ENCODE measurements around the gene MPPE1. TPM values are rescaled to one million over a fixed set of nuclear protein-coding genes. Genes with fewer than 3 reads are reported as not detected.

Gene MPPE1
- total and polyA plus RNA-seq, 12 donors, result 18.3 to 45.9 (median 34.1) TPM

DNA sequence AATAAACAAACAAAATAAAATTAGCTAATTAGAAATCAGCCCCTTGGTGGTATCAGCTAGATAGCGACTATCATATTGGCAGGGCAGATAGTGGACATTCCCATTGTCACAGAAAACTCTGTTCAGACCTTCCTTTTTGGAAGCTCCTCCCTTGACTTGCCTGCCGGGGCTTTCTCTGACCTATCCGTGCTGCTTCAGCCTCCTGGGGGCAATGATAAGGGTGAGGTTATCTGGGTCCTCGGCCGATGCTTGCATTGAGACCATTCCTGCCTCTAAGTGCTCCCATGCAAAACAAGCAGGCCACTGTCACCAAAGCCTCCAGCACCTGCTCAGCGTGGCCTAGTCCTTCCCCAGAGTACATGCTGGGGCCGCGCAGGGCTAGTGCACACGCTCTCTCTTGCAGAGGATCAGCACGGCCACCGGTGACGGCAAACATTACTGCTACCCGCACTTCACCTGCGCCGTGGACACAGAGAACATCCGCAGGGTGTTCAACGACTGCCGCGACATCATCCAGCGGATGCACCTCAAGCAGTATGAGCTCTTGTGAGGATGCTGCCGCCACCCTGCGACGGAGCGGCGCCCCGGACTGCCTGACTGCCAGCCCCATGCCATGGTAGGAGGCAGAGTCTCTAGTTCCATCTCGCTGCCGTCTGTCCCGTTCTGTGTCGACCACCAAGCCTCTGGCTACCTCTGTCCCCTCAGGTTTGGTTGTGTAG lies 27.4 kb downstream of the MPPE1 start:
- intact Hi-C loops (cut with DNase I), result no loop called here
- 81 to 86% methylated on average over 30 of the region's 30 CpGs for WGBS, 2 donors
- no peak for ATAC-seq

DNA sequence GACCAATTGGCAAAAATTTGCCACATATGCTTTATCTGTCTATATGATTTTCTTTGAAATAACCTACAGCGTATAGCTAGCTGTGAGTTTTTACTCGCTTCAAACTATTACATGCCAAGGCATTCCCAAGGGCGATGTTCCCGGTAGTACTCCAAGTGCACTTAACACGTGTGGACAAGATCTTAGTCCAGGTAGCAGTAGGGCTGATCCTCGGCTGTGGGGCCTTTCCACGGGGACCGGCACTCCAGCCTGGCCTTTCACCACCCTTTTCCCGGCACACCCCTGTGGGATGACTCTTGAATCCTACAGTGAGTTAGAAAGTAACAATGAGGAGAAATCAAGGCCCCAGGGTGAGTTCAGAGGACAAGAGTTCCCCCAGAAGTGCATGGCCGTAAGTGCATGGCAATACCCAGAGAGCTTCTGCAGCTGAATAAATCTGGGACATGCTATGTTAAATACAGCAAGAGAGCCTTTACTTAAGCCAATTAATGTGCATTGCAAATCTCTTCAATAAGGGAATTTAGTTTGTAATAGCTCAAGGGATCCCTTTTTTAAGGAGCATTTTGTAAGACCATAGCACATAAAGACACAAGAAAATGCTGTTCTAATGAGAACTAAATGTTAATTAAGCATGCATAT lies 30.5 kb downstream of the MPPE1 start:
- no peak for DNase-seq
- no peak for ATAC-seq
- Histone ChIP-seq H3K9me3 (peaks cover 0 to 6% (median 0%) of the 10 kb centered on the region in 11 donors), H3K4me1 (peaks cover 0 to 13% (median 0%) of the 10 kb centered on the region in 9 donors), H3K36me3 (peaks cover 0 to 39% (median 0%) of the 10 kb centered on the region in 9 donors), H3K27ac (no peak overlapping the region), H3K4me3 (no peak overlapping the region), H3K27me3 (no peaks in the 10 kb centered on the region)
- intact Hi-C loops (cut with DNase I), result loop anchor here in 2 of 10 donors (10.0 kb wide), 1 partner anchor 223 kb away; no protein-coding TSS in a partner anchor
- TF ChIP-seq, protein P1, sequence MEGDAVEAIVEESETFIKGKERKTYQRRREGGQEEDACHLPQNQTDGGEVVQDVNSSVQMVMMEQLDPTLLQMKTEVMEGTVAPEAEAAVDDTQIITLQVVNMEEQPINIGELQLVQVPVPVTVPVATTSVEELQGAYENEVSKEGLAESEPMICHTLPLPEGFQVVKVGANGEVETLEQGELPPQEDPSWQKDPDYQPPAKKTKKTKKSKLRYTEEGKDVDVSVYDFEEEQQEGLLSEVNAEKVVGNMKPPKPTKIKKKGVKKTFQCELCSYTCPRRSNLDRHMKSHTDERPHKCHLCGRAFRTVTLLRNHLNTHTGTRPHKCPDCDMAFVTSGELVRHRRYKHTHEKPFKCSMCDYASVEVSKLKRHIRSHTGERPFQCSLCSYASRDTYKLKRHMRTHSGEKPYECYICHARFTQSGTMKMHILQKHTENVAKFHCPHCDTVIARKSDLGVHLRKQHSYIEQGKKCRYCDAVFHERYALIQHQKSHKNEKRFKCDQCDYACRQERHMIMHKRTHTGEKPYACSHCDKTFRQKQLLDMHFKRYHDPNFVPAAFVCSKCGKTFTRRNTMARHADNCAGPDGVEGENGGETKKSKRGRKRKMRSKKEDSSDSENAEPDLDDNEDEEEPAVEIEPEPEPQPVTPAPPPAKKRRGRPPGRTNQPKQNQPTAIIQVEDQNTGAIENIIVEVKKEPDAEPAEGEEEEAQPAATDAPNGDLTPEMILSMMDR (IDR thresholded peaks at IDR 0.05), result no peak
- 86 to 89% methylated on average over 10 of the region's 10 CpGs for WGBS, 2 donors

More for the DNA sequence above, 27.4 kb downstream of the MPPE1 start:
- peaks cover 0 to under 1% (median 0%) of the 10 kb centered on the region in 11 donors for H3K9me3 ChIP-seq
- peaks cover 0 to 70% (median 17%) of the 10 kb centered on the region in 9 donors for H3K36me3 ChIP-seq
- H3K4me1 ChIP-seq, result peaks cover 0 to 31% (median 0%) of the 10 kb centered on the region in 9 donors
- no peak overlapping the region for H3K27ac ChIP-seq
- no peak overlapping the region for H3K4me3 ChIP-seq
- TF ChIP-seq, protein P1 (IDR thresholded peaks at IDR 0.05), result no peak
- no peaks in the 10 kb centered on the region for H3K27me3 ChIP-seq
- no peak for DNase-seq

DNA sequence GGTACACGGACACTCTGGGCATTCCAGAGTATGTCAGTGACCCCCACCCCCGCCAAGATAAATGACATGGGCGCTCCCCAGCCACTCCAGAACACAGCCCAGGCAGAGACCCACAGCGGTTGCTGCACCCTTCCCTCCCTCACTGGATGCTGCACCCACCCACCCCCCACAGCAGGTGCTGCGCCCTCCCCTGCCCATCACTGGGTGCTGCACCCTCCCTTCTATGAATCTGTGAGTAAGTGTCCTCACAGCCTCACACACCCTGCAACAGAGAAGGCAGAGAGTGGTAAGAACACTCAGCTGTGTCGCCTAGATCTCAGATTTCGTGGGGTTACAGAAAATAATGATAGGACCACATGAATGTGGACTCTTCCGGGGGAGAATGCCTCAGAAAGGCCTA lies 33.4 kb downstream of the MPPE1 start:
- no peak overlapping the region for H3K27ac ChIP-seq
- H3K36me3 ChIP-seq, result peaks cover 0 to 18% (median 0%) of the 10 kb centered on the region in 9 donors
- H3K27me3 ChIP-seq, result no peaks in the 10 kb centered on the region
- peaks cover 0 to 4% (median 0%) of the 10 kb centered on the region in 9 donors for H3K4me1 ChIP-seq
- intact Hi-C loops (cut with DNase I), result loop anchor here in 5 of 10 donors (5.0 to 10.0 kb wide), 2 partner anchors 142 to 220 kb away; no protein-coding TSS in a partner anchor
- 82 to 83% methylated on average over 8 of the region's 8 CpGs for WGBS, 2 donors
- H3K4me3 ChIP-seq, result no peak overlapping the region
- DNase-seq (no peak), ATAC-seq (no peak)
- TF ChIP-seq, protein P1 (IDR thresholded peaks at IDR 0.05), result no peak
- peaks cover 0 to 6% (median 0%) of the 10 kb centered on the region in 11 donors for H3K9me3 ChIP-seq

DNA sequence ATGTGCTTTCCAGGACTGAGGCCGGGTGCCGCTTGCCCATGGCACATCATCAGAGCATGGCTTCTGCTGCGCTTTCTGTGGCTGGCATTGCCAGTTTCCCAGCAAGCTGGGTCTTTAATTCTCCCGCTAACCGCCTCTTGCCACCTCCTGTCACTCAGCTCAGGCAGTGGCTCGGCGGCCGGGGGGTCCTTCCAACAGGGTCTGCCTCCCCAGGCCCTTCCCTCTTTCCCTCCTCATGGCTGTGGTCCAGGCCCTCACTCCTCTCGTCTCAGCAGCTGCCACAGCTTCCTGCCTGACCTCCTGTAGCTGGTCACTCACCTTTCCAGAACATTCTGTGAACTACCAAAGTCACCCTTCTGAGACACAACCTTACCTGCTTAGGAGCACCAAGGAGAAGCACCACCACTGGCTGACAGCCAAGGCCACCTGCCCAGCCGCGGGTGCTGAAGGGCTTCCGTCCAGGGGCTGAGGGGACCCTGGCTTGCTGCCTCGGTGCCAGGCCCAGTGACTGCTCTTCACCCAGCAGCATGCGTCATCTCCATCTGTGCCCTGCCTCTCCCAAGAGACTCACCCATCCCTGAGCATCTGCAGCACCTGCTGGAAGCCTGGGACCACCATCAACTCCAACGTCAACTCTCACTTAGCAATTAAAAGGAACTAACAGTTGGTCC lies 34.3 kb downstream of the MPPE1 start:
- DNase-seq (no peak), ATAC-seq (no peak)
- H3K4me1 ChIP-seq, result peaks cover 0 to 4% (median 0%) of the 10 kb centered on the region in 9 donors
- TF ChIP-seq, protein P1 (IDR thresholded peaks at IDR 0.05), result no peak
- WGBS, 2 donors, result 78 to 86% methylated on average over 15 of the region's 15 CpGs
- no peak overlapping the region for H3K27ac ChIP-seq
- peaks cover 0 to 18% (median 0%) of the 10 kb centered on the region in 9 donors for H3K36me3 ChIP-seq
- peaks cover 0 to 6% (median 0%) of the 10 kb centered on the region in 11 donors for H3K9me3 ChIP-seq
- intact Hi-C loops (cut with DNase I), result loop anchor here in 8 of 10 donors (2.0 to 10.0 kb wide), 4 partner anchors 141 to 219 kb away; no protein-coding TSS in a partner anchor
- H3K4me3 ChIP-seq, result no peak overlapping the region
- H3K27me3 ChIP-seq, result no peaks in the 10 kb centered on the region

Measured in heart right ventricle (tissue), 16 donors.